Stomach (tissue), 9 donors: ENCODE measurements around the gene ZNF335. TPM values are rescaled to one million over a fixed set of nuclear protein-coding genes. Genes with fewer than 3 reads are reported as not detected.
A peak's percentile ranks its signal among the peaks of the same experiment; 100 is the strongest.

Source experiments
- DNase-seq, 2 donors: peaks; one replicate each; pipeline versions ENCODE4 v3.0.0 to v3.0.0-alpha.2; 2013 to 2019
- H3K27ac ChIP-seq, 5 donors: fragments of 200-600 bp in 4 of 5; sonication (generic) in 4 of 5; one replicate each; pipeline ENCODE4 v1.5.1; 2013 to 2019; ENCODE audit warnings: mild to moderate bottlenecking in 1 of 5, moderate library complexity in 1 of 5
- H3K27me3 ChIP-seq, 3 donors: fragments of 200-600 bp; sonication (generic); one replicate each; pipeline ENCODE4 v1.5.1; 2017 to 2019; ENCODE audit warnings: mixed run types in 1 of 3
- H3K36me3 ChIP-seq, 4 donors: fragments of 200-600 bp; sonication (generic); 1 replicate in 3 of 4; 2 replicates in 1 of 4; pipeline ENCODE4 v1.5.1; 2016 to 2019
- H3K4me1 ChIP-seq, 4 donors: fragments of 200-600 bp; sonication (generic); one replicate each; pipeline ENCODE4 v1.5.1; 2016 to 2019
- H3K4me3 ChIP-seq, 4 donors: fragments of 200-600 bp; sonication (generic) in 3 of 4; one replicate each; pipeline ENCODE4 v1.5.1; 2016 to 2019; ENCODE audit warnings: mild to moderate bottlenecking in 1 of 4
- H3K9me3 ChIP-seq, 4 donors: fragments of 200-600 bp; sonication (generic); one replicate each; pipeline ENCODE4 v1.5.1; 2016 to 2019
- EP300 ChIP-seq: sonication (generic); formaldehyde crosslinking; IDR thresholded peaks from one replicate; pipeline ENCODE4 v1.6.1; 2017; ENCODE audit warnings: antibody characterized with exemption
- POLR2A ChIP-seq, 4 donors: fragments of 450-650 bp; IDR thresholded peaks; one replicate each; pipeline ENCODE4 v1.6.1; 2016; ENCODE audit warnings: antibody characterized with exemption in 4 of 4, control low read depth in 2 of 4, mild to moderate bottlenecking in 1 of 4, moderate library complexity in 1 of 4
- POLR2AphosphoS5 ChIP-seq, 3 donors: sonication (generic); formaldehyde crosslinking; IDR thresholded peaks; one replicate each; pipeline ENCODE4 v1.6.1; 2016; ENCODE audit warnings: antibody characterized with exemption in 3 of 3
- WGBS, 5 donors: extraction: QIAGEN DNeasy Blood & Tissue Kit in 3 of 5; methylation state at CpG; one replicate each; pipeline versions ENCODE4 v1.1.5 to v1.1.7; 2013 to 2018; 5-methylcytosine and 5-hydroxymethylcytosine counted together
- intact Hi-C: fragments of 100-400 bp; cut with DNase I; formaldehyde crosslinking; loops from one replicate; pipeline ENCODE4 v1.15.1; 2023; ENCODE audit warnings: low total_unique reads
- polyA plus RNA-seq, 3 donors: library from polyadenylated mRNA; stranded (reverse); fragments of 200-250 nt; gene quantifications; one replicate each; pipeline ENCODE4 v1.2.3, GENCODE V29; 2013
- total RNA-seq, 5 donors: library from RNA; depleted of rRNA; stranded (reverse); fragments of >200 nt; gene quantifications; one replicate each; pipeline versions ENCODE4 v1.1.0 to v1.2.3, GENCODE V29; 2014 to 2016
- TF ChIP-seq, protein P1 (sequence below), 7 experiments: fragments of 450-650 bp in 4 of 7; fragments of 200-600 bp in 3 of 7; sonication (generic) in 3 of 7; IDR thresholded peaks; one replicate each; pipeline ENCODE4 v1.5.1; 2016 to 2019; ENCODE audit warnings: antibody characterized with exemption in 7 of 7, control low read depth in 2 of 7, mild to moderate bottlenecking in 1 of 7
- donor health status: healthy with polysubstance abuse.
- donor health status: Bipolar disorder and iron deficiency.
- donor health status: healthy.

Gene ZNF335
- total and polyA plus RNA-seq, 8 donors = 7.2 to 72.3 (median 18.0) TPM

DNA sequence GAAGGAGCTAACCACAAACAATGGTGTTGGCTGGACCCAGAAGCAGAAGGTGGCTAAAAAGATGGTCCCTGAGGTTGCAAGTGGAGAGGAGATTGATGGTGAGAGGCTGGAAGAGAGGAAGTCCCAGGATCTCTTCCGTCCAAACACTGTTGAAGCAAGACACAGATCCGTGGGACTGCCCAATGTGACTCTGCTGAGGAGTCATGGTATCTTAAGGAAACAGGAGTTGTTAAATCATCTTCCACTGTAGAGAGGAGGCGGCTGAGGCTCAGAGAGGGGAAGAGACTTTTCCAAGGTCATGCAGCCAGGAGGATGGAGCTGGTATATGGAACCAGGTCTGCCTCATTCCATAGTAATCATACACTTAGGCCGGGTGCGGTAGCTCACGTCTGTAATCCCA, 4.1 kb upstream of the ZNF335 start:
- peaks cover 0 to 10% (median 6%) of the 10 kb centered on the region in 4 donors for H3K4me1 ChIP-seq
- DNase-seq = no peak
- intact Hi-C loops = no loop called here

DNA sequence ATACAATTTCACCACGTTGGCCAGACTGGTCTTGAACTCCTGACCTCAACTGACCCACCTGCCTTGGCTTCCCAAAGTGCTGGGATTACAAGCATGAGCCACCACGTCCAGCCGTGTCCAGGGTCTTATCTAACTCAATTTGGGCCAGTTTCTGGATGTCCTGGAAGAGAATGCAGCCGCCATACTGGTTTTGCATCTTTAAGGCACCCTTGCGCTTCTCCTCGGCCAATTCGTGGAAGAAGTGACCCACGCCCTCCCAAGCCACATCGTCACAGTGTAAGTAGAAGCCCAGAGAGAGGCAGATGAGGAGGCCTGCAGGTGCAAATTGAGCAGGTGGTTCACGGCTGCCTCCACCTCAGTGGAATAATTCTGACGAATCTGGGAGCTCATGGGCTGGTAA, 3.7 kb upstream of the ZNF335 start:
- TF ChIP-seq POLR2A (IDR thresholded peaks at IDR 0.05) = no peak
- TF ChIP-seq, protein P1, sequence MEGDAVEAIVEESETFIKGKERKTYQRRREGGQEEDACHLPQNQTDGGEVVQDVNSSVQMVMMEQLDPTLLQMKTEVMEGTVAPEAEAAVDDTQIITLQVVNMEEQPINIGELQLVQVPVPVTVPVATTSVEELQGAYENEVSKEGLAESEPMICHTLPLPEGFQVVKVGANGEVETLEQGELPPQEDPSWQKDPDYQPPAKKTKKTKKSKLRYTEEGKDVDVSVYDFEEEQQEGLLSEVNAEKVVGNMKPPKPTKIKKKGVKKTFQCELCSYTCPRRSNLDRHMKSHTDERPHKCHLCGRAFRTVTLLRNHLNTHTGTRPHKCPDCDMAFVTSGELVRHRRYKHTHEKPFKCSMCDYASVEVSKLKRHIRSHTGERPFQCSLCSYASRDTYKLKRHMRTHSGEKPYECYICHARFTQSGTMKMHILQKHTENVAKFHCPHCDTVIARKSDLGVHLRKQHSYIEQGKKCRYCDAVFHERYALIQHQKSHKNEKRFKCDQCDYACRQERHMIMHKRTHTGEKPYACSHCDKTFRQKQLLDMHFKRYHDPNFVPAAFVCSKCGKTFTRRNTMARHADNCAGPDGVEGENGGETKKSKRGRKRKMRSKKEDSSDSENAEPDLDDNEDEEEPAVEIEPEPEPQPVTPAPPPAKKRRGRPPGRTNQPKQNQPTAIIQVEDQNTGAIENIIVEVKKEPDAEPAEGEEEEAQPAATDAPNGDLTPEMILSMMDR (IDR thresholded peaks at IDR 0.05) = no peak
- TF ChIP-seq POLR2AphosphoS5 (IDR thresholded peaks at IDR 0.05) = no peak
- TF ChIP-seq EP300 = no peak
- H3K9me3 ChIP-seq = no peaks in the 10 kb centered on the region
- 80 to 87% (median 83%) methylated on average over 11 of the region's 11 CpGs for WGBS, 5 donors
- H3K4me1 ChIP-seq = peaks cover 0 to 14% (median 10%) of the 10 kb centered on the region in 4 donors
- H3K27me3 ChIP-seq = no peaks in the 10 kb centered on the region
- DNase-seq = no peak
- H3K4me3 ChIP-seq = no peak overlapping the region
- H3K27ac ChIP-seq = no peak overlapping the region
- no peaks in the 10 kb centered on the region for H3K36me3 ChIP-seq
- intact Hi-C loops = no loop called here

More for the DNA sequence above, 4.1 kb upstream of the ZNF335 start:
- TF ChIP-seq EP300 (no peak), POLR2AphosphoS5 (IDR thresholded peaks at IDR 0.05) (no peak), POLR2A (IDR thresholded peaks at IDR 0.05) (no peak)
- TF ChIP-seq, protein P1 (IDR thresholded peaks at IDR 0.05) = no peak
- no peak overlapping the region for H3K4me3 ChIP-seq
- no peaks in the 10 kb centered on the region for H3K36me3 ChIP-seq
- no peaks in the 10 kb centered on the region for H3K27me3 ChIP-seq
- H3K27ac ChIP-seq = no peak overlapping the region
- no peaks in the 10 kb centered on the region for H3K9me3 ChIP-seq
- 74 to 88% (median 84%) methylated on average over 6 of the region's 6 CpGs for WGBS, 5 donors

DNA sequence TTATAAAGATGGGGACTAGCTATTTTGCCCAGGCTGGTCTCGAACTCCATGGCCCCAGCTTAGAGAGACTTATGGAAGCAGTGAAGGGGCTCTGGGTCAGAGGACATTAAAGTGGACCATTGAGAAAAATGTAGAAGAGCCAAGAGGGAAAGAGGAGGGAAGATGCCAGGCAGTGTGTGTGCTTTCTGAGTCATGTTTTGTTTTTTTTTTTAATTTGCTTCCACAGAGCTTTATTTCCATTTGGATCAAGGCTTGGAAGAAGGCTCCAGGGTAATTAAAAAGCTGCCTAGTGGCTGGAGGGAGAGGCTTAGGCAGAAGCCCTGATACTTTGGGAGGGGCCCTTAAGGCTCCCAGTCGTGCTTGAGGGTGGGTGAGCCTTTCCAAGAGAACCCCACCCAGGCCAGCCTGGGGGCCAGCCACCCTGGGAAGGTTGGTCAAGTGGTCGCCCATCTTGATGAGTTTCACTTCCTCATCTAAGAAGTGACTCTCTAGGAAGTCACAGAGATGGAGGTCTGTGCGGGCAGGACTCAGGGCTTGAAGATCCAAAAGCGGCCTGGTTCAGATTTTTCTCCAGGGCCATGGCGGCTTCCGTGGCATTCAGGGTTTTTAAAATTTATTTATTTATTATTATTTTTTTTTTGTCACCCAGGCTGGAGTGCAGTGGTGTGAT, 3.0 kb upstream of the ZNF335 start:
- no peak for DNase-seq
- no peaks in the 10 kb centered on the region for H3K9me3 ChIP-seq
- TF ChIP-seq, protein P1 (IDR thresholded peaks at IDR 0.05) = no peak
- TF ChIP-seq EP300 = no peak
- TF ChIP-seq POLR2A (IDR thresholded peaks at IDR 0.05) = no peak
- no peak for TF ChIP-seq POLR2AphosphoS5 (IDR thresholded peaks at IDR 0.05)
- H3K27me3 ChIP-seq = no peaks in the 10 kb centered on the region
- 68 to 85% (median 78%) methylated on average over 7 of the region's 7 CpGs for WGBS, 5 donors
- no peaks in the 10 kb centered on the region for H3K36me3 ChIP-seq
- no peak overlapping the region for H3K4me3 ChIP-seq
- no peak overlapping the region for H3K27ac ChIP-seq
- H3K4me1 ChIP-seq = peaks cover 4 to 21% (median 16%) of the 10 kb centered on the region in 4 donors
- intact Hi-C loops = no loop called here

DNA sequence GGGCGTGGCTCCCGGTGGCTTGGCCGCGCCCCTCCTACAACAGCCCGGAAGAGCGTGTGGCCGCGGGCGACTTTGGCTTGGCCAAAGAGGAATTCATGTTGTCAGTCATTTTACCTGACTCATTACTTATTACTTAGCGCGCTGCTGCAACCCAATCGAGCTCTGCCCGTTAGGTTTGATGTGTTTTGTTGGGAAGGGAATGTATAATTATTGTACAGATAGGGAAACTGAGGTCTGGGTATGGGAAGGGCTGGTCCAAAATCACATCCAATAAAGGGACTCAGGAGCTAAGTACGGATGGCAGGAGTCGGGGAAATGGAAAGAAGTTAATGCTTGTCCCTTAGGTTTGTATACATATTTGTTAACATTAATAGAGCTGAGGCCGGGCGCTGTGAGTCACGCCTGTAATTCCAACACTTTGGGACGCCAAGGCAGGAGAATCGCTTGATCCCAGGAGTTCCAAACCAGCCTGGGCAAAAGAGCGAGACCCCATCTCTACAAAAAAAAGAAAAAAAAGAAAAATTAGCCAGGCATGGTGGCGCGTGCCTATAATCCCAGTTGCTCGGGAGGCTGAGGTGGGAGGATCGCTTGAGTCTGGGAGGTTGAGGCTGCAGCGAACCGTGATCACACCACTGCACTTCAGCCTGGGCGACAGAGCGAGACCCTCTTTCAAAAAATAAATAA, 639 bp upstream of the ZNF335 start:
- peak in 1 of 2 donors; percentile 98 for DNase-seq
- H3K36me3 ChIP-seq = peaks cover 17 to 21% (median 20%) of the 10 kb centered on the region in 4 donors
- H3K9me3 ChIP-seq = no peaks in the 10 kb centered on the region
- H3K4me3 ChIP-seq = peak overlapping the region; percentile 77 to 96 (median 83)
- TF ChIP-seq POLR2A (IDR thresholded peaks at IDR 0.05) (peak in 1 of 4 donors; percentile 12), POLR2AphosphoS5 (IDR thresholded peaks at IDR 0.05) (no peak), EP300 (no peak)
- 39 to 42% (median 40%) methylated on average over 29 of the region's 29 CpGs for WGBS, 5 donors
- no peaks in the 10 kb centered on the region for H3K27me3 ChIP-seq
- peaks cover 13 to 40% (median 31%) of the 10 kb centered on the region in 4 donors for H3K4me1 ChIP-seq
- peak overlapping the region; percentile 99 to 100 (median 99) for H3K27ac ChIP-seq
- intact Hi-C loops = no loop called here
